HEK293 (cell line): ENCODE measurements around the gene CSTPP1.

Experiments used
- TCF7L2 ChIP-seq: IDR thresholded peaks from 2 replicates; pipeline ENCODE4 v1.6.1; 2011; ENCODE audit warnings: low read depth, mild to moderate bottlenecking, inconsistent platforms, low read length, moderate library complexity, borderline replicate concordance
- YY1 ChIP-seq: fragments of 450-650 bp; formaldehyde crosslinking; IDR thresholded peaks from 2 replicates; pipeline ENCODE4 v1.5.1; 2018; ENCODE audit warnings: missing biosample characterization, missing genetic modification characterization
- ZBTB1 ChIP-seq: fragments of 450-650 bp; formaldehyde crosslinking; IDR thresholded peaks from 2 replicates; pipeline ENCODE4 v1.5.1; 2016; ENCODE audit warnings: missing biosample characterization, missing genetic modification characterization
- ZFP37 ChIP-seq: fragments of 450-650 bp; formaldehyde crosslinking; IDR thresholded peaks from 2 replicates; pipeline ENCODE4 v1.5.1; 2016; ENCODE audit warnings: missing biosample characterization, missing genetic modification characterization
- ZNF133 ChIP-seq: fragments of 450-650 bp; formaldehyde crosslinking; IDR thresholded peaks from 2 replicates; pipeline ENCODE4 v1.5.1; 2016; ENCODE audit warnings: missing biosample characterization, missing genetic modification characterization
- ZNF16 ChIP-seq: fragments of 450-650 bp; formaldehyde crosslinking; IDR thresholded peaks from 2 replicates; pipeline ENCODE4 v1.5.1; 2016; ENCODE audit warnings: low read depth, missing biosample characterization, missing genetic modification characterization
- ZNF311 ChIP-seq: fragments of 450-650 bp; formaldehyde crosslinking; IDR thresholded peaks from 2 replicates; pipeline ENCODE4 v1.5.1; 2017; ENCODE audit warnings: missing biosample characterization, missing genetic modification characterization, borderline replicate concordance
- ZNF670 ChIP-seq: fragments of 450-650 bp; formaldehyde crosslinking; IDR thresholded peaks from 2 replicates; pipeline ENCODE4 v1.5.1; 2016; ENCODE audit warnings: missing biosample characterization, missing genetic modification characterization, low read depth
- ZNF830 ChIP-seq: fragments of 450-650 bp; IDR thresholded peaks from 2 replicates; pipeline ENCODE4 v1.5.0; 2018; ENCODE audit warnings: missing biosample characterization, missing genetic modification characterization, low read depth, mild to moderate bottlenecking, moderate library complexity
- ZSCAN16 ChIP-seq: fragments of 450-650 bp; formaldehyde crosslinking; IDR thresholded peaks from 2 replicates; pipeline ENCODE4 v1.5.1; 2016; ENCODE audit warnings: missing biosample characterization, missing genetic modification characterization
- TF ChIP-seq, protein P1 (sequence below): fragments of 450-650 bp; formaldehyde crosslinking; IDR thresholded peaks from 2 replicates; pipeline ENCODE4 v1.5.1; 2016; ENCODE audit warnings: missing biosample characterization, missing genetic modification characterization
- TF ChIP-seq, protein P2 (sequence below): fragments of 450-650 bp; formaldehyde crosslinking; IDR thresholded peaks from 2 replicates; pipeline ENCODE4 v1.5.1; 2016; ENCODE audit warnings: missing biosample characterization, missing genetic modification characterization

DNA sequence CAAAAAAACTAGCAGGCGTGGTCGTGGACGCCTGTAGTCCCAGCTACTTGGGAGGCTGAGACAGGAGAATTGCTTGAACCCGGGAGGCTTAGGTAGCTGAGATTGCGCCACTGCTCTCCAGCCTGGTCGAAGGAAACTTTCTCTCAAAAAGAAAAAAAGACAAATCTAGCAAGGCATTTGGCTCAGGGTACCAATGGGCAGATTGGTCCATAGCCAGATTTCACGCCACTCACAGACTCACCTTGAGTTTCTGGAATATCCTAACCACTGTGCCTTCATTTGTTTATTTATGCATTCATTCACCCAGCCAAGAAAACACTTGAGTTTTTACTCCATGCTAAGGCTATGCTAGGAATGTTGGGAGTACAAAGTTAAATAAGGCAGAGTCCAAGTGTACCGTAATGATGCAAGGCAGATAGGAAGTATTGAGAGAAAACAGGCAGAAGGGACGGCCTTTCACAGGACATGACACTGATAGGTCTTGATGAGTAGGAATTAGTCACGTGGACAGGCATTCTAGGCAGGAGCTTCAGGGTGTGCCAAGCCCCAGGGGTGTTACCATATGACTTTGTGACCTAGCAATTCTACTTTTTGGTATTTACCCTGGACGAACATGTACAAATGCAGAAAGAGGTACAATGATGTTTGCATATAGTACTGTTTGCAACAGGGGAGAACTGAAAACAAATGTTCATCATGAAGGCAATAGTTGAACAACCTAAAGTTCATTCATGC lies 252.7 kb downstream of the CSTPP1 start:
- TF ChIP-seq, protein P1, sequence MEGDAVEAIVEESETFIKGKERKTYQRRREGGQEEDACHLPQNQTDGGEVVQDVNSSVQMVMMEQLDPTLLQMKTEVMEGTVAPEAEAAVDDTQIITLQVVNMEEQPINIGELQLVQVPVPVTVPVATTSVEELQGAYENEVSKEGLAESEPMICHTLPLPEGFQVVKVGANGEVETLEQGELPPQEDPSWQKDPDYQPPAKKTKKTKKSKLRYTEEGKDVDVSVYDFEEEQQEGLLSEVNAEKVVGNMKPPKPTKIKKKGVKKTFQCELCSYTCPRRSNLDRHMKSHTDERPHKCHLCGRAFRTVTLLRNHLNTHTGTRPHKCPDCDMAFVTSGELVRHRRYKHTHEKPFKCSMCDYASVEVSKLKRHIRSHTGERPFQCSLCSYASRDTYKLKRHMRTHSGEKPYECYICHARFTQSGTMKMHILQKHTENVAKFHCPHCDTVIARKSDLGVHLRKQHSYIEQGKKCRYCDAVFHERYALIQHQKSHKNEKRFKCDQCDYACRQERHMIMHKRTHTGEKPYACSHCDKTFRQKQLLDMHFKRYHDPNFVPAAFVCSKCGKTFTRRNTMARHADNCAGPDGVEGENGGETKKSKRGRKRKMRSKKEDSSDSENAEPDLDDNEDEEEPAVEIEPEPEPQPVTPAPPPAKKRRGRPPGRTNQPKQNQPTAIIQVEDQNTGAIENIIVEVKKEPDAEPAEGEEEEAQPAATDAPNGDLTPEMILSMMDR (tag by site-specific recombination) = no peak
- TF ChIP-seq ZNF16 (tag by site-specific recombination) (no peak), TCF7L2 (no peak), ZNF830 (tag by site-specific recombination) (no peak), ZSCAN16 (tag by site-specific recombination) (no peak), ZNF670 (tag by site-specific recombination) (no peak), ZBTB1 (tag by site-specific recombination) (no peak), ZFP37 (no peak), ZNF133 (tag by site-specific recombination) (no peak), YY1 (tag by site-specific recombination) (no peak), ZNF311 (tag by site-specific recombination) (no peak)
- TF ChIP-seq, protein P2, sequence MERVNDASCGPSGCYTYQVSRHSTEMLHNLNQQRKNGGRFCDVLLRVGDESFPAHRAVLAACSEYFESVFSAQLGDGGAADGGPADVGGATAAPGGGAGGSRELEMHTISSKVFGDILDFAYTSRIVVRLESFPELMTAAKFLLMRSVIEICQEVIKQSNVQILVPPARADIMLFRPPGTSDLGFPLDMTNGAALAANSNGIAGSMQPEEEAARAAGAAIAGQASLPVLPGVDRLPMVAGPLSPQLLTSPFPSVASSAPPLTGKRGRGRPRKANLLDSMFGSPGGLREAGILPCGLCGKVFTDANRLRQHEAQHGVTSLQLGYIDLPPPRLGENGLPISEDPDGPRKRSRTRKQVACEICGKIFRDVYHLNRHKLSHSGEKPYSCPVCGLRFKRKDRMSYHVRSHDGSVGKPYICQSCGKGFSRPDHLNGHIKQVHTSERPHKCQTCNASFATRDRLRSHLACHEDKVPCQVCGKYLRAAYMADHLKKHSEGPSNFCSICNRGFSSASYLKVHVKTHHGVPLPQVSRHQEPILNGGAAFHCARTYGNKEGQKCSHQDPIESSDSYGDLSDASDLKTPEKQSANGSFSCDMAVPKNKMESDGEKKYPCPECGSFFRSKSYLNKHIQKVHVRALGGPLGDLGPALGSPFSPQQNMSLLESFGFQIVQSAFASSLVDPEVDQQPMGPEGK (tag by site-specific recombination) = no peak
